Measurements from ENCODE around the gene RCSD1. TPM values are rescaled to one million over a fixed set of nuclear protein-coding genes. Genes with fewer than 3 reads are reported as not detected.
"Not testable (repeated sequence)": the region's sequence is repeated elsewhere in the genome, so short reads cannot be mapped to it uniquely, and the experiment has no call there.

Gene RCSD1
- total and polyA plus RNA-seq, 12 donors = 9.0 to 50.2 (median 37.4) TPM

DNA sequence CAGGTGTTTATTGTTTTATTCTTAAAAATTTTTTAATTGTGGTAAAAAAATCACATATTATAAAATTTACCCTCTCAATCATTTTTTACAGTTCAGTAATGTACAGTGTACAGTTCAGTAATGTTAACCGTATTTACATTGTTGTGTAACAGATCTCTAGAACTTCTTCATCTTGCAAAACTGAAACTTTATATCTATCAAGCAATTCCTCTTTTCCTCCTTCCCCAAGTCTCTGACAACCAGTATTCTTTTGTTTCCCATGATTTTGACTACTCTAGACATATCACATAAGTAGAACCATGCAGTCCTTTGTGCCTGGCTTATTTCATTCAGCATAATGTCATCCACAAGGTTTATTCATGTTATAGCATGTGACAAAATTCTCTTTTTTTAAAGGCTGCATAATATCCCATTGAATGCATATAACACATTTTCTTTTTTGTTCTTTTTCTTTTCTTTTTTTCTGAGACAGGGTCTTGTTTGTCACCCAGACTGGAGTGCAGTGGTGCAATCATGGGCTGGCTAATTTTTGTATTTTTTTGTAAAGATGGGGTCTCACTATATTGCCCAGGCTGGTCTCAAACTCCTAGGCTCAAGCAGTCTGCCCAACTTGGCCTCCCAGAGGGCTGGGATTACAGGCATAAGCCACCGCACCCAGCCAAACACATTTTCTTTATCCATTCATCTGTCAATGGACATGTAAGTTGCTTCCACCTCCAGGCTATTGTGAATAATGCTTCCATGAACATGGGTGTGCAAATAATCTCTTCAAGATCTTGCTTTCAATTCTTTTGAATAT is 17.2 kb upstream of the RCSD1 start:
- intact Hi-C loops (cut with DNase I) = no loop called here
- no peak for DNase-seq
- TF ChIP-seq, protein P1, sequence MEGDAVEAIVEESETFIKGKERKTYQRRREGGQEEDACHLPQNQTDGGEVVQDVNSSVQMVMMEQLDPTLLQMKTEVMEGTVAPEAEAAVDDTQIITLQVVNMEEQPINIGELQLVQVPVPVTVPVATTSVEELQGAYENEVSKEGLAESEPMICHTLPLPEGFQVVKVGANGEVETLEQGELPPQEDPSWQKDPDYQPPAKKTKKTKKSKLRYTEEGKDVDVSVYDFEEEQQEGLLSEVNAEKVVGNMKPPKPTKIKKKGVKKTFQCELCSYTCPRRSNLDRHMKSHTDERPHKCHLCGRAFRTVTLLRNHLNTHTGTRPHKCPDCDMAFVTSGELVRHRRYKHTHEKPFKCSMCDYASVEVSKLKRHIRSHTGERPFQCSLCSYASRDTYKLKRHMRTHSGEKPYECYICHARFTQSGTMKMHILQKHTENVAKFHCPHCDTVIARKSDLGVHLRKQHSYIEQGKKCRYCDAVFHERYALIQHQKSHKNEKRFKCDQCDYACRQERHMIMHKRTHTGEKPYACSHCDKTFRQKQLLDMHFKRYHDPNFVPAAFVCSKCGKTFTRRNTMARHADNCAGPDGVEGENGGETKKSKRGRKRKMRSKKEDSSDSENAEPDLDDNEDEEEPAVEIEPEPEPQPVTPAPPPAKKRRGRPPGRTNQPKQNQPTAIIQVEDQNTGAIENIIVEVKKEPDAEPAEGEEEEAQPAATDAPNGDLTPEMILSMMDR (IDR thresholded peaks at IDR 0.05) = no peak
- peak overlapping the region in 1 of 10 donors; percentile 52 for H3K27ac ChIP-seq
- H3K4me3 ChIP-seq = no peak overlapping the region
- WGBS, 2 donors = 90 to 94% methylated on average over 2 of the region's 2 CpGs
- H3K4me1 ChIP-seq = peaks cover 0 to 40% (median 16%) of the 10 kb centered on the region in 9 donors
- no peaks in the 10 kb centered on the region for H3K36me3 ChIP-seq
- ATAC-seq = no peak
- H3K9me3 ChIP-seq = peaks cover 0 to 16% (median 2%) of the 10 kb centered on the region in 11 donors
- no peaks in the 10 kb centered on the region for H3K27me3 ChIP-seq

DNA sequence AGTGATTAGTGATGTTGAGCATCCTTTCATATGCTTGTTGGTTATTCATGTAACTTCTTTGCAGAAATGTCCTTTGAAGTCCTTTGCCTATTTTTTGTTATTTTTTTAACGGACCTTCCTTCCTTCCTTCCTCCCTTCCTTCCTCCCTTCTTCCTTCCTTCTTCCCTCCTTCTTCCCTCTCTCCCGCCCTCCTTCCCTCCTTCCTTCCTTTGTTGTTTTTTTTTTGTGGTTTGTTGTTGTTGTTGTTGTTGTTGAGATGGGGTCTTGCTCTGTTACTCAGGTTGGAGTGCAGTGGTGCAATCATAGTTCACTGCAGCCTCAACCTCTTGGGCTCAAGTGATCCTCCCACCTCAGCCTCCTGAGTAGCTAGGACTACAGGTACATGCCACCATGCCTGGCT is 16.0 kb upstream of the RCSD1 start:
- H3K27ac ChIP-seq; intact Hi-C loops (cut with DNase I); H3K4me3 ChIP-seq; DNase-seq; H3K36me3 ChIP-seq; ATAC-seq; H3K27me3 ChIP-seq: not testable (repeated sequence)
- peaks cover 0 to 12% (median 0%) of the 10 kb centered on the region in 11 donors for H3K9me3 ChIP-seq
- H3K4me1 ChIP-seq = peaks cover 0 to 52% (median 22%) of the 10 kb centered on the region in 9 donors
- WGBS, 2 donors = 77 to 91% methylated on average over 2 of the region's 2 CpGs

DNA sequence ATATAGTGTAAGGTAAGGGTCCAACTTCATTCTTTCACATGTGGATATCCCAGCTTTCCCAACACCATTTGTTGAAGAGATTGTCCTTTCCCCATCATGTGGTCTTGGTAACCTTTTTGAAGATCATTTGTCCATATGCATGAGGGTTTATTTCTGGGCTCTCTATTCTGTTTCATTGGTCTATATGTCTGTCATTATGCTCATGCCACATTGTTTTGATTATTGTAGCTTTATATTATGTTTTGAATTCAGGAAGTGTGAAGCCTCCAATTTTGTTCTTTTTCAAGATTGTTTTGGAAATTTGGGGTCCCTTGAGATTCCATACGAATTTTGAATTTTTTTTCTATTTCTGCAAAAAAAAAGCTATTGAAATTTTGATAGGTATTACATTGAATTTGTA is 15.2 kb upstream of the RCSD1 start:
- H3K4me3 ChIP-seq = no peak overlapping the region
- H3K36me3 ChIP-seq = no peaks in the 10 kb centered on the region
- ATAC-seq (no peak), DNase-seq (no peak)
- intact Hi-C loops (cut with DNase I) = loop anchor here in 2 of 10 donors (5.0 kb wide), 2 partner anchors 52 to 72 kb away; no protein-coding TSS in a partner anchor
- WGBS, 2 donors = 75 to 88% methylated on average over 1 of the region's 1 CpG
- no peaks in the 10 kb centered on the region for H3K27me3 ChIP-seq
- H3K4me1 ChIP-seq = peaks cover 0 to 58% (median 22%) of the 10 kb centered on the region in 9 donors
- TF ChIP-seq, protein P1 (IDR thresholded peaks at IDR 0.05) = no peak
- H3K9me3 ChIP-seq = peaks cover 0 to 12% (median 0%) of the 10 kb centered on the region in 11 donors
- H3K27ac ChIP-seq = no peak overlapping the region

DNA sequence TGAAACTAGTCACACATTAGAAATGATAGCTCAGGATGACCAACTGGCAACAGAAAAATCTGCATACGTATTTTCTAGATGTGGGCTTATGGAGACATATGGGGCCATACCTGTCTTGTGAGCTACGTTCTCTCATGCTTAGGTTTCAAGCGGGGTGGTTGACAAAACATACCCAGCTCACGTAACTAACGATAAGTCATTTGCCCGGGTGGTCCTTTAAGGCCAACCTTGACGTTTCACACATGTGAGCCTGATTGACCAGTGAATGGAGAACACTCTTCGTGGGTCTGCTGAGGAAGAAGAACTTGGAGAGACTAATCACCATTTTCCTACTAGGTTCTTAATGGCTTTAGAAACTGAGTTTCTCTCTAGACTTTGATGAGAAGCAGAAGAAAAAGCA is 13.5 kb upstream of the RCSD1 start:
- H3K27me3 ChIP-seq = no peaks in the 10 kb centered on the region
- ATAC-seq = no peak
- peaks cover 0 to 65% (median 22%) of the 10 kb centered on the region in 9 donors for H3K4me1 ChIP-seq
- intact Hi-C loops (cut with DNase I) = loop anchor here in 2 of 10 donors (5.0 kb wide), 2 partner anchors 51 to 71 kb away; no protein-coding TSS in a partner anchor
- peak overlapping the region in 1 of 10 donors; percentile 19 for H3K4me3 ChIP-seq
- WGBS, 2 donors = 89 to 92% methylated on average over 8 of the region's 8 CpGs
- TF ChIP-seq, protein P1 (IDR thresholded peaks at IDR 0.05) = no peak
- DNase-seq = no peak
- peak overlapping the region; percentile 41 to 89 (median 68) for H3K27ac ChIP-seq
- peaks cover 0 to 12% (median 0%) of the 10 kb centered on the region in 11 donors for H3K9me3 ChIP-seq
- no peaks in the 10 kb centered on the region for H3K36me3 ChIP-seq
